B cell (primary cell): ENCODE data around the gene C1QBP.
"Not testable (repeated sequence)": the region's sequence is repeated elsewhere in the genome, so short reads cannot be mapped to it uniquely, and the experiment has no call there.

Source experiments
- CTCF ChIP-seq: fragments of 200-600 bp; IDR thresholded peaks from one replicate; pipeline ENCODE4 v1.8.0; 2022; ENCODE audit warnings: antibody characterized with exemption, mild to moderate bottlenecking
- EZH2 ChIP-seq: IDR thresholded peaks from 2 replicates; pipeline ENCODE4 v1.6.1; 2012; ENCODE audit warnings: borderline replicate concordance, low read depth, mild to moderate bottlenecking, moderate library complexity, low read length; ENCODE audit not compliant: insufficient read depth, poor library complexity, severe bottlenecking

- TF ChIP-seq CTCF, EZH2: not testable (repeated sequence)
Observed at GRCh38 chr17:5435781-5436315, 3.1 kb downstream of the C1QBP start.
